Keratinocyte (primary cell): ENCODE results near the gene KCNMA1. TPM values are rescaled to one million over a fixed set of nuclear protein-coding genes. Genes with fewer than 3 reads are reported as not detected.

Experiments used
- DNase-seq: peaks from one replicate; pipeline ENCODE4 v3.0.0-alpha.2; 2011; ENCODE audit warnings: low read depth, missing footprints, low spot score
- FAIRE-seq: peaks from 2 replicates; lab custom pipeline; 2011; peaks lifted over from hg19 to GRCh38; lab: Jason Lieb, UNC
- H2AFZ ChIP-seq: 2 replicates; pipeline ENCODE4 v1.6.0; 2012; ENCODE audit warnings: low read length, control low read depth, inconsistent platforms; ENCODE audit not compliant: control insufficient read depth
- H3K27ac ChIP-seq: 2 replicates; pipeline ENCODE4 v1.5.1; 2011; ENCODE audit warnings: low read length; ENCODE audit not compliant: control insufficient read depth, insufficient read depth
- H3K27me3 ChIP-seq: 3 replicates; pipeline ENCODE4 v1.6.0; 2011; ENCODE audit warnings: low read length; ENCODE audit not compliant: control insufficient read depth, insufficient read depth; ENCODE audit errors: extremely low read depth
- H3K36me3 ChIP-seq, 2 experiments: 2 replicates in 1 of 2; 3 replicates in 1 of 2; pipeline ENCODE4 v1.5.1; 2011; ENCODE audit warnings: low read length in 2 of 2, mild to moderate bottlenecking in 1 of 2; ENCODE audit not compliant: control insufficient read depth in 2 of 2, insufficient read depth in 2 of 2; ENCODE audit errors: extremely low read depth in 1 of 2
- H3K4me1 ChIP-seq: 3 replicates; pipeline ENCODE4 v1.5.1; 2011; ENCODE audit warnings: low read length; ENCODE audit not compliant: control insufficient read depth, insufficient read depth; ENCODE audit errors: extremely low read depth
- H3K4me2 ChIP-seq: 3 replicates; pipeline ENCODE4 v1.6.0; 2011; ENCODE audit warnings: low read depth, low read length; ENCODE audit not compliant: control insufficient read depth, insufficient read depth; ENCODE audit errors: extremely low read depth
- H3K4me3 ChIP-seq, 3 experiments: fragments of 200-600 bp in 1 of 3; sonication (generic) in 1 of 3; 2 replicates in 2 of 3; 3 replicates in 1 of 3; pipeline ENCODE4 v1.5.1; 2011 to 2016; ENCODE audit warnings: low read length in 3 of 3, mild to moderate bottlenecking in 3 of 3, control low read depth in 2 of 3, inconsistent platforms in 1 of 3, low read depth in 1 of 3, mixed read lengths in 1 of 3, mixed run types in 1 of 3, moderate library complexity in 1 of 3; ENCODE audit not compliant: control insufficient read depth in 2 of 3, insufficient read depth in 2 of 3; ENCODE audit errors: extremely low read depth in 1 of 3
- H3K79me2 ChIP-seq: 2 replicates; pipeline ENCODE4 v1.6.0; 2012; ENCODE audit warnings: low read length; ENCODE audit not compliant: control insufficient read depth, insufficient read depth
- H3K9ac ChIP-seq: 3 replicates; pipeline ENCODE4 v1.6.0; 2011; ENCODE audit warnings: low read length; ENCODE audit not compliant: control insufficient read depth, insufficient read depth; ENCODE audit errors: extremely low read depth
- H3K9me1 ChIP-seq: 3 replicates; pipeline ENCODE4 v1.6.0; 2011; ENCODE audit warnings: low read length; ENCODE audit not compliant: control insufficient read depth, insufficient read depth; ENCODE audit errors: extremely low read depth
- H3K9me3 ChIP-seq: 2 replicates; pipeline ENCODE4 v1.5.1; 2012; ENCODE audit warnings: low read depth, low read length; ENCODE audit not compliant: control insufficient read depth
- H4K20me1 ChIP-seq: 3 replicates; pipeline ENCODE4 v1.6.0; 2011; ENCODE audit warnings: low read length; ENCODE audit not compliant: control insufficient read depth, insufficient read depth; ENCODE audit errors: extremely low read depth
- CTCF ChIP-seq, 3 experiments: IDR thresholded peaks in 1 of 3; conservative IDR thresholded peaks in 1 of 3; optimal IDR thresholded peaks in 1 of 3; 2 replicates in 2 of 3; 3 replicates in 1 of 3; pipeline versions ENCODE3 to v1.5.1; 2011; ENCODE audit warnings: low read length in 3 of 3, mild to moderate bottlenecking in 3 of 3, moderate library complexity in 2 of 3, control low read depth in 1 of 3, inconsistent platforms in 1 of 3; ENCODE audit not compliant: insufficient read depth in 2 of 3; ENCODE audit errors: extremely low read depth in 1 of 3
- EZH2 ChIP-seq: IDR thresholded peaks from one replicate; pipeline ENCODE4 v1.6.1; 2012; ENCODE audit warnings: inconsistent platforms, mild to moderate bottlenecking, low read length, moderate library complexity
- dilution Hi-C: fragments of 300-500 bp; cut with MboI; formaldehyde crosslinking; loops from one replicate; pipeline ENCODE4 v1.7.0; 2020; ENCODE audit warnings: low sequenced_read_pairs; ENCODE audit not compliant: extremely low pct_ligation_motif_present
- polyA plus RNA-seq, 5 experiments: library from polyadenylated mRNA; depleted of rRNA in 3 of 5; stranded (reverse) in 3 of 5; stranded (forward) in 1 of 5; unstranded in 1 of 5; fragments of >200 nt; gene quantifications; 1 replicate in 1 of 5; 2 replicates in 3 of 5; 3 replicates in 1 of 5; pipeline versions ENCODE4 v1.2.1 to v1.2.3, GENCODE V29; 2011 to 2012; ENCODE audit warnings: missing spikeins in 2 of 5, low read depth in 1 of 5, low replicate concordance in 1 of 5

The KCNMA1 gene
- polyA plus RNA-seq, 1 donor (not counting 4 experiments of a cell fraction or from before 2014, with no cell fraction given) = 6.3 TPM

- H3K4me3 ChIP-seq = no peak overlapping the region
- dilution Hi-C loops = no loop called here
- H2AFZ ChIP-seq = no peak overlapping the region
- no peaks in the 10 kb centered on the region for H3K79me2 ChIP-seq
- H4K20me1 ChIP-seq = no peaks in the 10 kb centered on the region
- no peak for TF ChIP-seq CTCF (optimal IDR thresholded peaks at IDR 0.05 in 1 of 3, IDR thresholded peaks at IDR 0.05 in 1 of 3, conservative IDR thresholded peaks at IDR 0.05 in 1 of 3; ENCODE audit: extremely low read depth in 1 of 3, insufficient read depth in 2 of 3, low read length in 3 of 3)
- no peak for TF ChIP-seq EZH2
- H3K27ac ChIP-seq = no peak overlapping the region
- H3K9ac ChIP-seq = no peak overlapping the region
- FAIRE-seq = no peak
- H3K4me2 ChIP-seq = no peak overlapping the region
- no peak for DNase-seq
- no peaks in the 10 kb centered on the region for H3K27me3 ChIP-seq
- H3K9me3 ChIP-seq = no peaks in the 10 kb centered on the region
- no peaks in the 10 kb centered on the region for H3K4me1 ChIP-seq
- H3K36me3 ChIP-seq = no peaks in the 10 kb centered on the region
- H3K9me1 ChIP-seq = no peaks in the 10 kb centered on the region
These were observed 400.9 kb downstream of the KCNMA1 start for GRCh38 chr10:77236700-77237099.

- dilution Hi-C loops = no loop called here
- Histone ChIP-seq H4K20me1 (no peaks in the 10 kb centered on the region), H2AFZ (no peak overlapping the region), H3K9me1 (no peaks in the 10 kb centered on the region), H3K9ac (no peak overlapping the region), H3K4me1 (no peaks in the 10 kb centered on the region), H3K36me3 (no peaks in the 10 kb centered on the region), H3K9me3 (no peaks in the 10 kb centered on the region), H3K4me3 (no peak overlapping the region), H3K79me2 (no peaks in the 10 kb centered on the region), H3K27me3 (no peaks in the 10 kb centered on the region), H3K4me2 (no peak overlapping the region), H3K27ac (no peak overlapping the region)
- DNase-seq = no peak
- TF ChIP-seq EZH2 (no peak), CTCF (optimal IDR thresholded peaks at IDR 0.05 in 1 of 3, IDR thresholded peaks at IDR 0.05 in 1 of 3, conservative IDR thresholded peaks at IDR 0.05 in 1 of 3; ENCODE audit: extremely low read depth in 1 of 3, insufficient read depth in 2 of 3, low read length in 3 of 3) (no peak)
- no peak for FAIRE-seq
These were observed 401.6 kb downstream of the KCNMA1 start for GRCh38 chr10:77236029-77236428.
